Mucosa of rectum (tissue), 2 donors: ENCODE results near the gene LRRC28.

Source experiments
- H3K27ac ChIP-seq, 2 donors: one replicate each; pipeline ENCODE4 v1.7.0; 2013; ENCODE audit warnings: inconsistent platforms in 2 of 2, low read depth in 2 of 2, low read length in 2 of 2
- H3K27me3 ChIP-seq, 2 donors: one replicate each; pipeline ENCODE4 v1.7.0; 2013; ENCODE audit warnings: low read length in 2 of 2; ENCODE audit not compliant: control insufficient read depth in 2 of 2, insufficient read depth in 2 of 2
- H3K36me3 ChIP-seq, 2 donors: one replicate each; pipeline ENCODE4 v1.7.0; 2013; ENCODE audit warnings: low read length in 2 of 2; ENCODE audit not compliant: control insufficient read depth in 2 of 2, insufficient read depth in 2 of 2
- H3K4me1 ChIP-seq, 2 donors: one replicate each; pipeline ENCODE4 v1.7.0; 2013; ENCODE audit warnings: low read length in 2 of 2, mild to moderate bottlenecking in 1 of 2; ENCODE audit not compliant: control insufficient read depth in 2 of 2, insufficient read depth in 2 of 2
- H3K4me3 ChIP-seq, 2 donors: one replicate each; pipeline ENCODE4 v1.7.0; 2013; ENCODE audit warnings: low read length in 2 of 2
- H3K9ac ChIP-seq, 2 donors: one replicate each; pipeline ENCODE4 v1.7.0; 2013; ENCODE audit warnings: low read length in 2 of 2, low read depth in 1 of 2, mild to moderate bottlenecking in 1 of 2
- H3K9me3 ChIP-seq, 2 donors: one replicate each; pipeline ENCODE4 v1.7.0; 2013; ENCODE audit warnings: low read length in 2 of 2; ENCODE audit not compliant: control insufficient read depth in 2 of 2
- donor health status: healthy.
- donor health status: Normal muscosa, but diverticular disease.

Gene LRRC28

GRCh38 chr15:99347574-99347973 is 96.3 kb downstream of the LRRC28 start:
- Histone ChIP-seq H3K36me3 (no peaks in the 10 kb centered on the region), H3K4me3 (no peak overlapping the region), H3K9ac (no peak overlapping the region), H3K4me1 (no peaks in the 10 kb centered on the region), H3K27ac (no peak overlapping the region), H3K27me3 (no peaks in the 10 kb centered on the region), H3K9me3 (no peaks in the 10 kb centered on the region)

DNA sequence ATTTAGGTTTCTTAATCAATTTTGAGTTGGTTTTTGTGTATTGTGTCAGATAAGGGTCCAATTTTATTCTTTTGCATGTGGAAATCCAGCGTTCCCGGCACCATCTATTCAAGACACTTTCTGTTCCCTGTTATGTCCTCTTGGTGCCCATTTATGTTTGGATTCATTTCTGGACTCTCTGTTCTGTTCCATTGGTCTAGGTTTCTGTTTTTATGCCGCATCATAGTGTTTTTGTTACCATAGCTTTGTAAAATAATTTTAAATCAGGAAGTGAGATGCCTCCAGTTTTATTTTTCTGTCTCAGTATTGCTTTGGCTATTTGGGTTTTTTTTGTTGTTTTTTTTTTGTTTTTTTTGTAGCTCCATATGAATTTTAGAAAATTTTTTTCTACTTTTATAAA is 97.1 kb downstream of the LRRC28 start:
- H3K4me3 ChIP-seq = no peak overlapping the region
- no peaks in the 10 kb centered on the region for H3K9me3 ChIP-seq
- H3K27ac ChIP-seq = no peak overlapping the region
- H3K27me3 ChIP-seq = no peaks in the 10 kb centered on the region
- H3K36me3 ChIP-seq = no peaks in the 10 kb centered on the region
- no peak overlapping the region for H3K9ac ChIP-seq
- H3K4me1 ChIP-seq = no peaks in the 10 kb centered on the region

DNA sequence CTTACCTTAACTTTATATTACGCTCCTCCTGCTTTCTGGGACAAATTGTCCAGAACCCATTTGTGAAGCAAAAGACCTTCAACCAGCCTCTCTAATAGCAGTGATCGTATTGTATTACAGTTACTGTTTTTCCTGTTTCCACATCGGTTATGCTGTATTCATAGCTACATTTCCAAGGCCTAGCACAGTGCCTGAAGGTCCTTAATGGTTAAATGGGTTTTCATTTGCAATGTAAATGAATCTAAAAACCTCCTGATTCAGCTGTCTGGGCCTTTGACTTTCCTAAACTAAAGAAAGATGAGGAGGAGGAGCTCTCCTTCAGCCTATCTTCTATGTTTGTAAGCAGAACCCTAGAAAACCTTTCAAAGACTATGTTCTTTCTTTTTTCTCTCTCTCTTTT is 99.1 kb downstream of the LRRC28 start:
- no peaks in the 10 kb centered on the region for H3K9me3 ChIP-seq
- H3K27me3 ChIP-seq = no peaks in the 10 kb centered on the region
- H3K27ac ChIP-seq = no peak overlapping the region
- peaks cover 0 to 3% of the 10 kb centered on the region in 2 donors for H3K36me3 ChIP-seq
- H3K4me3 ChIP-seq = no peak overlapping the region
- H3K9ac ChIP-seq = no peak overlapping the region
- no peaks in the 10 kb centered on the region for H3K4me1 ChIP-seq

DNA sequence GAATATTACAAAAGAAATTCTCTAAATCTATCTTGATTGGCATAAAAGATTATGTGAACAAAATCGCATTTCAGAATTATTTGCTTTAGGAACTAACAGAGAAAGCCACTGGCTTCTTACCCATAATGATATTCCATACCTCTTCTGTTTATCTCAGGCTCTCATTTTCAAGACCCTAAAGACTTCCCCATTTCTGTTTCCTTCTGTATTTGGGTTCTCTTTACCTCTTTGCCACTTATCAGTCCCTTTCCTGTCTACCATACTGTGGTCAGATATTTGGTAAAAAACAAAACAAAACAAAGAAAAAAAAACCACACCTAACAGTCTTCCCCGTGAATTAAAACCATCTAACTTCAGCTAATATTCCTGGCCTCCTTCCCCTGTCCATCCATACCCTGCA is 108.5 kb downstream of the LRRC28 start:
- Histone ChIP-seq H3K4me1 (no peaks in the 10 kb centered on the region), H3K9me3 (no peaks in the 10 kb centered on the region), H3K4me3 (no peak overlapping the region), H3K27me3 (no peaks in the 10 kb centered on the region), H3K9ac (no peak overlapping the region), H3K27ac (no peak overlapping the region), H3K36me3 (peaks cover 7 to 15% of the 10 kb centered on the region in 2 donors)

DNA sequence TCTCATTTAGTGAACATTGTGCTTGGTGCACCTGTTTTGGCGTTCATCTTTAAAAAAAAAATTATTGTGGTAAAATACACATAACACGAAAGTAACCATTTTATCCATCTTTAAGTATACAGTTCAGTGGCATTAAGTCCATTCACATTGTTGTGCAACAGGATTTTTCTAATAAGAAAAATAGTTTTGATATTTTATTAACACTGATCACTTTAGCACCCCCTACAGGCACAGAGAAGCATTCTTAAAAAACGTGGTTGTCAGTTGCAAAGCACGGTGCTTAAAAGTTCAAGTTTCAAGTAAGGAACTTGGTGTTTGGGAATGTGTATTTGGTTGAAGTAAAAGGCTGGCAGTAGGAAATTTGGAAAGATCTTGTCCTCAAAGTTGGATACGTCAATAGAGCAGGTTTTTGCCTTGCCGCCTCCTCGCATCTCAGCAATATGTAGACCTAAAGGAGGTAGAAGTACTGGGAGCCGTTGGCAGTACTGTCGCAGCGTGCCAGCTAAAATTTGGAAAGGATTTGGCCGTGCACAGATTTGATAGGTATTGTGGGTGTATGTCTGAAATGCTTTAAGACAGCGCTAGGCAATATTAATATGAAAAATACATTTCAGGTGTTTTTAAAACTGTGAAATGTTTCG is 110.4 kb downstream of the LRRC28 start:
- H3K36me3 ChIP-seq = peaks cover 7 to 15% of the 10 kb centered on the region in 2 donors
- H3K27me3 ChIP-seq = no peaks in the 10 kb centered on the region
- no peak overlapping the region for H3K27ac ChIP-seq
- no peaks in the 10 kb centered on the region for H3K9me3 ChIP-seq
- H3K4me3 ChIP-seq = no peak overlapping the region
- no peaks in the 10 kb centered on the region for H3K4me1 ChIP-seq
- no peak overlapping the region for H3K9ac ChIP-seq

DNA sequence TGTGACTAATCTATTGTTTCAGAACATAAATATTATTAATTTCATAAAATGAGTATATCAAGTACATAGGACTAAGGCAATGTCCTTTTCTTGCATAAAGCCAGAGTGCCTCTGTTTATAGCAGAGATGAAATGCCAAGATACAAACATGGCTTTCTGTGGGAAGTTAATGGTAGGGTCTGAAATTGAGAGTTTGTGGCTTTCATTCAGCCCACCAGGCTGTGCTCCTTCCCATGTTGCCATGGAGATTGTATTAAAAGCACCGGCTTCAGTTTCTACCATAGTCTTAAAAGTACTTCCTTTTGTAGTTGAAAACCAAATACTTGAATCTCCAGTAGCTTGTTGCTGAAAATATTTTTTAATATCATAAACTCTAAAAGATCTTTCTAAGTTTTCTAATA is 114.0 kb downstream of the LRRC28 start:
- Histone ChIP-seq H3K36me3 (peaks cover 7 to 18% of the 10 kb centered on the region in 2 donors), H3K4me3 (no peak overlapping the region), H3K9me3 (no peaks in the 10 kb centered on the region), H3K27ac (no peak overlapping the region), H3K9ac (no peak overlapping the region), H3K27me3 (no peaks in the 10 kb centered on the region), H3K4me1 (no peaks in the 10 kb centered on the region)

GRCh38 chr15:99366013-99366412 is 114.7 kb downstream of the LRRC28 start:
- H3K4me3 ChIP-seq = no peak overlapping the region
- H3K4me1 ChIP-seq = no peaks in the 10 kb centered on the region
- no peak overlapping the region for H3K27ac ChIP-seq
- H3K9ac ChIP-seq = no peak overlapping the region
- H3K9me3 ChIP-seq = no peaks in the 10 kb centered on the region
- H3K27me3 ChIP-seq = no peaks in the 10 kb centered on the region
- peaks cover 6 to 17% of the 10 kb centered on the region in 2 donors for H3K36me3 ChIP-seq

DNA sequence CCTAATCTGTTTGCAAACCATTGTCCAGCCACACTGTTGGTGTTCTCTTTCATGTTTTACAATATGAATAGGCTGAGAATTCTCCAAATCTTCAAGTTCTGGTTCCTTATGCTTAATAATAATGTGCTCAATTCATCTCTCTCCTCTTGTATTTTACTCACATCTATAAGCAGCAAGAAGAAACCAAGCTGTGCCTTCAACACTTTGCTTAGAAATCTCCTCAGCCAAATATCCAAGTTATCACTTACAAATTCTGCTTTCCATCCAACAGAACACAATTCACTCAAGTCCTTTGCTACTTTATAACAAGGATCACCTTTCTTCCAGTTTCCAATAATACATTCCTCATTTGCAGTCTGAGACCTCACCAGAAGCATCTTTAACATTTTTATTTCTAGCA is 117.5 kb downstream of the LRRC28 start:
- H3K4me3 ChIP-seq = no peak overlapping the region
- no peak overlapping the region for H3K9ac ChIP-seq
- peaks cover 3% of the 10 kb centered on the region in 2 donors for H3K36me3 ChIP-seq
- no peaks in the 10 kb centered on the region for H3K27me3 ChIP-seq
- no peaks in the 10 kb centered on the region for H3K4me1 ChIP-seq
- H3K9me3 ChIP-seq = no peaks in the 10 kb centered on the region
- H3K27ac ChIP-seq = no peak overlapping the region

GRCh38 chr15:99369196-99369595 is 117.9 kb downstream of the LRRC28 start:
- no peaks in the 10 kb centered on the region for H3K4me1 ChIP-seq
- H3K9ac ChIP-seq = no peak overlapping the region
- H3K9me3 ChIP-seq = no peaks in the 10 kb centered on the region
- no peaks in the 10 kb centered on the region for H3K27me3 ChIP-seq
- peaks cover under 1 to 3% of the 10 kb centered on the region in 2 donors for H3K36me3 ChIP-seq
- no peak overlapping the region for H3K27ac ChIP-seq
- no peak overlapping the region for H3K4me3 ChIP-seq

DNA sequence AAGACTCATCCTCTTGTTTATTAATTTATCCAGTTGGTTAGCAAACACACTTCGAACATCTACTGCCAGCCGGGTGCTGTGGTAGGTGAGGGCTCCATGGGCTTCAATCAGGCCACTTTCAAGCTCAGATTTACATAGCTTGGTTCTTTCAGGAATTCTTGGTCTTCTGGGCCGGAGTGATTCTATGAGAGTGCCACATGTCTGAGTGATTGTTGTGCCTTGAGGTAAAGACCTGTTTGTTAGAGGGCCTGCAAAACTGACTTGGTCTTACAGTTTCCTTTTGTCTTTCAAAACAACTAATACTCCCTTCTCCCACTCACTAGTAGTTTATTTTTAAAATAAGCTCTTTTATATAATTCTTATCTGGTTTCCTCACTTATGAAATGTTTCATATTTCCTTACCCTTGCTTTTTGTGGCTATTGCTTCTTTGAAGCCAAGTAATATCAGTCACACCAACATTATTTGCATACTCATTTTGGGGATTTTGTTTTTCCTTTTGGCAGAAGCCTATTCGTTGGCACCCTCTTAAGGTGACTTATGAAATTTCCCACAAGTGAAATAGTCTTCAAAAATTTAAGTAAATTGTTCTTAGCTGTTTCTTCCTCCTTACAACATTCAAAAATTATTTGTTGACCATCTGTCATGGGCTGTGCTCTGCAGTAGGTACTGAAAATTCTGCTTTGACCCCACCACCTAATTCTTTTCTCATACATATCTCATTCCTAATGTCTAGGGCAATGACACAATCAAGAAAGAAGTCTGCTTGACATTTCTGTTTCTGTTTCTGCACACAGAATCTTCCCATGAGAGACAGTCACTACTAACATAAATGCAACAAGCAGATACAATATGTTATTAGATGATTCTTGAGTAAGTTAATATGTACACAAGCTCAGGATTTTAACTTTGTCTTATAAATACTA is 120.2 kb downstream of the LRRC28 start:
- peaks cover 0 to 3% of the 10 kb centered on the region in 2 donors for H3K36me3 ChIP-seq
- H3K9me3 ChIP-seq = no peaks in the 10 kb centered on the region
- H3K4me1 ChIP-seq = no peaks in the 10 kb centered on the region
- H3K4me3 ChIP-seq = no peak overlapping the region
- H3K27ac ChIP-seq = no peak overlapping the region
- no peak overlapping the region for H3K9ac ChIP-seq
- no peaks in the 10 kb centered on the region for H3K27me3 ChIP-seq
